Heart right ventricle (tissue), 16 donors: Measurements from ENCODE around the gene CCDC122. TPM values are rescaled to one million over a fixed set of nuclear protein-coding genes. Genes with fewer than 3 reads are reported as not detected.

Source experiments
- ATAC-seq, 8 donors: fragments of 200-7000 bp; cut with Tn5 transposase; one replicate each; pipeline ENCODE4 v1.9.1; 2020; ENCODE audit warnings: mild to moderate bottlenecking in 8 of 8, moderate library complexity in 8 of 8, moderate number of reproducible peaks in 1 of 8
- DNase-seq, 2 donors: peaks; one replicate each; pipeline ENCODE4 v3.0.0-alpha.2; 2020
- H3K27ac ChIP-seq, 10 donors: fragments of 200-600 bp; sonication (generic) in 2 of 10; one replicate each; pipeline versions ENCODE4 v1.5.0 to v1.8.0; 2020 to 2022; ENCODE audit warnings: mild to moderate bottlenecking in 3 of 10
- H3K27me3 ChIP-seq, 7 donors: fragments of 200-600 bp; one replicate each; pipeline ENCODE4 v1.8.0; 2021 to 2022; ENCODE audit warnings: mild to moderate bottlenecking in 2 of 7
- H3K36me3 ChIP-seq, 9 donors: fragments of 200-600 bp; sonication (generic) in 1 of 9; one replicate each; pipeline versions ENCODE4 v1.5.0 to v1.8.0; 2020 to 2022; ENCODE audit warnings: mild to moderate bottlenecking in 2 of 9
- H3K4me1 ChIP-seq, 9 donors: fragments of 200-600 bp; sonication (generic) in 1 of 9; one replicate each; pipeline versions ENCODE4 v1.5.0 to v1.8.0; 2020 to 2022; ENCODE audit warnings: mild to moderate bottlenecking in 4 of 9
- H3K4me3 ChIP-seq, 10 donors: fragments of 200-600 bp; sonication (generic) in 2 of 10; one replicate each; pipeline versions ENCODE4 v1.5.0 to v1.8.0; 2020 to 2022; ENCODE audit warnings: mild to moderate bottlenecking in 7 of 10, moderate library complexity in 2 of 10
- H3K9me3 ChIP-seq, 11 donors: fragments of 200-600 bp in 10 of 11; sonication (generic) in 2 of 11; one replicate each; pipeline versions ENCODE4 v1.5.0 to v1.8.0; 2013 to 2022; ENCODE audit warnings: mild to moderate bottlenecking in 2 of 11, control low read depth in 1 of 11, moderate library complexity in 1 of 11
- WGBS, 2 donors: extraction: QIAGEN DNeasy Blood & Tissue Kit; methylation state at CpG; one replicate each; pipeline ENCODE4 v1.1.7; 2013; ENCODE audit warnings: inconsistent platforms in 1 of 2; 5-methylcytosine and 5-hydroxymethylcytosine counted together
- intact Hi-C, 10 donors: fragments of 100-400 bp; cut with DNase I; formaldehyde crosslinking; loops; one replicate each; pipeline versions ENCODE4 v1.11.1 to v1.14.2; 2022
- polyA plus RNA-seq, 2 donors: library from polyadenylated mRNA; stranded (reverse); fragments of 200-250 nt; gene quantifications; one replicate each; pipeline ENCODE4 v1.2.3, GENCODE V29; 2013
- total RNA-seq, 10 donors: library from RNA; stranded (reverse); fragmentation: NEBNext Ultra II Directional in 3 of 10; extraction: Animal tissue kit (Norgen Biotek cat#: 25700) in 3 of 10; gene quantifications; one replicate each; pipeline versions ENCODE4 v1.2.1 to v1.2.4, GENCODE V29; 2021 to 2023
- TF ChIP-seq, protein P1 (sequence below), 9 donors: fragments of 200-600 bp; sonication (generic) in 2 of 9; IDR thresholded peaks; one replicate each; pipeline versions ENCODE4 v1.5.0 to v1.8.0; 2021 to 2022; ENCODE audit warnings: antibody characterized with exemption in 9 of 9, mild to moderate bottlenecking in 5 of 9, moderate library complexity in 1 of 9
- donor health status: Arrhythmogenic right ventricular cardiomyopathy.
- donor health status: ischemic (EF 13 %, LVEDD 7.1; RV severe dilation, severe dysfunction).
- donor health status: healthy with polysubstance abuse.
- donor health status: DM: no; HTN: yes; CAD: no.
- donor health status: DM: no; HTN: no; CAD: no.
- donor health status: ischemic (EF 25% LVEDD 6.9; RV normal size, moderate dysfunction).
- donor health status: ischemic (EF 25% LVEDD 5.7; RV mildly dilated, moderate dysfunction).
- donor health status: healthy.
- donor health status: DM: yes; HTN: yes; CAD: no.
- donor health status: Ischemic cardiomyopathy.
- donor health status: ischemic (EF 35%, LVEDD 5.7; RV mildly dilated, moderate dysfunction).
- donor health status: nonischemic (EF 11% LVEDD 7.7; RV severe dilation, severe dysfunction).
- donor health status: DM: yes; HTN: yes; CAD: no.
- donor health status: PGD.
- donor health status: ischemic (EF 29% LVEDD 5.4; RV normal size, mild dysfunction).
- donor health status: nonischemic (EF 23%, LVEDD 6.1; RV moderate dilation, normal function).

Gene CCDC122
- total and polyA plus RNA-seq, 12 donors, result 1.6 to 16.0 (median 7.3) TPM

DNA sequence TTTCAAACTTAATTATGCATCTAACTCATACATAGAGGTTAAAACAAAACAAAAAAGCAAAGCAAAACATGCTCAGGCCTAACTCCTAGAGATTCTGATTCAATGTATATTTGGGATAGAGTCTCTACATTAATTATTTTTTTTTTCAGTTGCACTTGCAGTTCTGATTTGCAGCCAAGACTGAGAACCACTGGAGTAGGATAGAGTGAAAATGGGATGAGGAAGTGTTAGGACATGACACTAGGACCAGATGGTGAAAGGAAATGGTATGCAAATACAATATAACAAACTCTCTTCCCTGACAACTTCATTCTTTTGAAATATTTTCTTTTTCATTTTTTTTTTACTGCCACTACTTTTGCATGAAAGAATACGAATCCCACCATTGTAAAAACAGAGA, 1.8 kb downstream of the CCDC122 start:
- H3K9me3 ChIP-seq, result no peaks in the 10 kb centered on the region
- peaks cover 0 to 16% (median 0%) of the 10 kb centered on the region in 9 donors for H3K36me3 ChIP-seq
- H3K4me3 ChIP-seq, result no peak overlapping the region
- intact Hi-C loops, result loop anchor here in 5 of 10 donors (10.0 kb wide), 4 partner anchors 573 to 913 kb away; no protein-coding TSS in a partner anchor
- DNase-seq, result no peak
- no peak for ATAC-seq
- no peaks in the 10 kb centered on the region for H3K27me3 ChIP-seq
- 92 to 95% methylated on average over 1 of the region's 1 CpG for WGBS, 2 donors
- TF ChIP-seq, protein P1, sequence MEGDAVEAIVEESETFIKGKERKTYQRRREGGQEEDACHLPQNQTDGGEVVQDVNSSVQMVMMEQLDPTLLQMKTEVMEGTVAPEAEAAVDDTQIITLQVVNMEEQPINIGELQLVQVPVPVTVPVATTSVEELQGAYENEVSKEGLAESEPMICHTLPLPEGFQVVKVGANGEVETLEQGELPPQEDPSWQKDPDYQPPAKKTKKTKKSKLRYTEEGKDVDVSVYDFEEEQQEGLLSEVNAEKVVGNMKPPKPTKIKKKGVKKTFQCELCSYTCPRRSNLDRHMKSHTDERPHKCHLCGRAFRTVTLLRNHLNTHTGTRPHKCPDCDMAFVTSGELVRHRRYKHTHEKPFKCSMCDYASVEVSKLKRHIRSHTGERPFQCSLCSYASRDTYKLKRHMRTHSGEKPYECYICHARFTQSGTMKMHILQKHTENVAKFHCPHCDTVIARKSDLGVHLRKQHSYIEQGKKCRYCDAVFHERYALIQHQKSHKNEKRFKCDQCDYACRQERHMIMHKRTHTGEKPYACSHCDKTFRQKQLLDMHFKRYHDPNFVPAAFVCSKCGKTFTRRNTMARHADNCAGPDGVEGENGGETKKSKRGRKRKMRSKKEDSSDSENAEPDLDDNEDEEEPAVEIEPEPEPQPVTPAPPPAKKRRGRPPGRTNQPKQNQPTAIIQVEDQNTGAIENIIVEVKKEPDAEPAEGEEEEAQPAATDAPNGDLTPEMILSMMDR (IDR thresholded peaks at IDR 0.05), result no peak
- peak overlapping the region in 1 of 10 donors; percentile 99 for H3K27ac ChIP-seq
- H3K4me1 ChIP-seq, result peaks cover 0 to 46% (median 15%) of the 10 kb centered on the region in 9 donors

DNA sequence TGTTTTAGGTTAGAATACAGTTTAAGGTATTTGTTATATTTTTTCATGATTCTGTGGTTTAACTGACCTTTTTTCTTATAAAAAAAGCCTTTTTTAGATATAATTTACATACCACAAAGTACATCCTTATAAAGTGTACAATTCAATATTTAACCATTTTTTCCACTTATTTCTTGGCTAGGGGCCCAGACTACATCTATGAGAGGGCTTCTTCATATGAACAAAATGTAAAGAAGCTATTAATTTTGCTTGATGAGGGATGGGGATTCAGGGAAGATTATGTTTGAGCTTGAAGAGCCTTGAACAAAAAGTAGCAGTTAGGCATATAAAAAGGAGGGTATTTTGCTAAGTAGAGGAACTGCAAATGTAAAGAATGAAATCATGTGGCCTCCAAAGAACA, 2.2 kb downstream of the CCDC122 start:
- H3K4me1 ChIP-seq, result peaks cover 0 to 46% (median 15%) of the 10 kb centered on the region in 9 donors
- no peak for ATAC-seq
- no peak overlapping the region for H3K4me3 ChIP-seq
- TF ChIP-seq, protein P1 (IDR thresholded peaks at IDR 0.05), result no peak
- H3K27ac ChIP-seq, result no peak overlapping the region
- H3K9me3 ChIP-seq, result no peaks in the 10 kb centered on the region
- H3K36me3 ChIP-seq, result peaks cover 0 to 11% (median 0%) of the 10 kb centered on the region in 9 donors
- intact Hi-C loops, result loop anchor here in 5 of 10 donors (10.0 kb wide), 4 partner anchors 573 to 913 kb away; no protein-coding TSS in a partner anchor
- no peak for DNase-seq
- H3K27me3 ChIP-seq, result no peaks in the 10 kb centered on the region

GRCh38 chr13:43876366-43876765, 3.2 kb downstream of the CCDC122 start:
- TF ChIP-seq, protein P1 (IDR thresholded peaks at IDR 0.05), result no peak
- peaks cover 0 to 41% (median 15%) of the 10 kb centered on the region in 9 donors for H3K4me1 ChIP-seq
- WGBS, 2 donors, result 93 to 99% methylated on average over 2 of the region's 2 CpGs
- ATAC-seq (no peak), DNase-seq (no peak)
- H3K4me3 ChIP-seq, result no peak overlapping the region
- no peaks in the 10 kb centered on the region for H3K27me3 ChIP-seq
- H3K9me3 ChIP-seq, result no peaks in the 10 kb centered on the region
- H3K36me3 ChIP-seq, result peaks cover 0 to 2% (median 0%) of the 10 kb centered on the region in 9 donors
- H3K27ac ChIP-seq, result no peak overlapping the region
- intact Hi-C loops, result loop anchor here in 5 of 10 donors (10.0 kb wide), 4 partner anchors 572 to 912 kb away; no protein-coding TSS in a partner anchor

GRCh38 chr13:43874504-43875092, 4.9 kb downstream of the CCDC122 start:
- H3K36me3 ChIP-seq, result peaks cover 0 to 13% (median 0%) of the 10 kb centered on the region in 9 donors
- intact Hi-C loops, result loop anchor here in 6 of 10 donors (5.0 to 10.0 kb wide), 6 partner anchors 570 to 1277 kb away; no protein-coding TSS in a partner anchor
- H3K27me3 ChIP-seq, result no peaks in the 10 kb centered on the region
- TF ChIP-seq, protein P1 (IDR thresholded peaks at IDR 0.05), result peak; percentile 24 to 81 (median 67)
- DNase-seq (no peak), ATAC-seq (no peak)
- peak overlapping the region in 1 of 10 donors; percentile 12 for H3K27ac ChIP-seq
- 8 to 18% methylated on average over 2 of the region's 2 CpGs for WGBS, 2 donors
- H3K4me1 ChIP-seq, result peaks cover 0 to 25% (median 7%) of the 10 kb centered on the region in 9 donors
- H3K9me3 ChIP-seq, result no peaks in the 10 kb centered on the region
- no peak overlapping the region for H3K4me3 ChIP-seq
